HG03520 (cell line): ENCODE data around the gene SRPK3.

Source experiments
- ATAC-seq: cut with Tn5 transposase; IDR thresholded peaks from one replicate; pipeline ENCODE4 v1.9.1; 2021; ENCODE audit warnings: mild to moderate bottlenecking, moderate library complexity; ENCODE audit not compliant: unreplicated experiment

Gene SRPK3

GRCh38 chrX:153829799-153830639, 49.2 kb downstream of the SRPK3 start, which contains the start of gene PDZD4:
TSS of gene PDZD4 (minus strand) at chrX:153830544. CDS start at chrX:153830298, 246 bp downstream.
- no peak for ATAC-seq

- ATAC-seq = no peak
These were observed 50.0 kb downstream of the SRPK3 start for GRCh38 chrX:153830640-153831428.

GRCh38 chrX:153831429-153832150, 50.7 kb downstream of the SRPK3 start:
- ATAC-seq = no peak

GRCh38 chrX:153832728-153833127, 51.9 kb downstream of the SRPK3 start:
- ATAC-seq = no peak
